HEK293 (cell line): ENCODE data around the gene CACNA1H.

ENCODE experiments used
- FEZF1 ChIP-seq: fragments of 450-650 bp; formaldehyde crosslinking; IDR thresholded peaks from 2 replicates; pipeline ENCODE4 v1.5.1; 2016; ENCODE audit warnings: missing biosample characterization, missing genetic modification characterization
- GLIS1 ChIP-seq: fragments of 450-650 bp; formaldehyde crosslinking; IDR thresholded peaks from 2 replicates; pipeline ENCODE4 v1.5.1; 2016; ENCODE audit warnings: missing biosample characterization, missing genetic modification characterization
- HOXC10 ChIP-seq: sonication (generic); formaldehyde crosslinking; IDR thresholded peaks from 2 replicates; pipeline ENCODE4 v1.8.1; 2023; ENCODE audit warnings: mild to moderate bottlenecking, missing genetic modification reagents
- KLF8 ChIP-seq: fragments of 450-650 bp; formaldehyde crosslinking; IDR thresholded peaks from 2 replicates; pipeline ENCODE4 v1.5.1; 2016; ENCODE audit warnings: missing biosample characterization, missing genetic modification characterization
- REPIN1 ChIP-seq: fragments of 450-650 bp; formaldehyde crosslinking; IDR thresholded peaks from 2 replicates; pipeline ENCODE4 v1.5.1; 2017; ENCODE audit warnings: missing biosample characterization, missing genetic modification characterization, low read depth
- SCRT1 ChIP-seq: fragments of 450-650 bp; formaldehyde crosslinking; IDR thresholded peaks from 2 replicates; pipeline ENCODE4 v1.5.1; 2016; ENCODE audit warnings: missing biosample characterization, missing genetic modification characterization, borderline replicate concordance
- SCRT2 ChIP-seq: fragments of 450-650 bp; formaldehyde crosslinking; IDR thresholded peaks from 2 replicates; pipeline ENCODE4 v1.5.1; 2016; ENCODE audit warnings: missing biosample characterization, missing genetic modification characterization
- SP2 ChIP-seq: fragments of 450-650 bp; formaldehyde crosslinking; IDR thresholded peaks from 2 replicates; pipeline ENCODE4 v1.5.1; 2016; ENCODE audit warnings: missing biosample characterization, missing genetic modification characterization
- YY1 ChIP-seq: fragments of 450-650 bp; formaldehyde crosslinking; IDR thresholded peaks from 2 replicates; pipeline ENCODE4 v1.5.1; 2018; ENCODE audit warnings: missing biosample characterization, missing genetic modification characterization
- ZBTB17 ChIP-seq: fragments of 450-650 bp; formaldehyde crosslinking; IDR thresholded peaks from 2 replicates; pipeline ENCODE4 v1.5.1; 2016; ENCODE audit warnings: missing biosample characterization, missing genetic modification characterization
- ZBTB48 ChIP-seq: fragments of 450-650 bp; formaldehyde crosslinking; IDR thresholded peaks from 2 replicates; pipeline ENCODE4 v1.5.1; 2016; ENCODE audit warnings: missing biosample characterization, missing genetic modification characterization
- ZEB2 ChIP-seq: fragments of 450-650 bp; formaldehyde crosslinking; IDR thresholded peaks from 2 replicates; pipeline ENCODE4 v1.5.1; 2016; ENCODE audit warnings: missing biosample characterization, missing genetic modification characterization
- ZFP69B ChIP-seq: fragments of 450-650 bp; formaldehyde crosslinking; IDR thresholded peaks from 2 replicates; pipeline ENCODE4 v1.5.1; 2016; ENCODE audit warnings: missing biosample characterization, missing genetic modification characterization
- ZNF121 ChIP-seq: fragments of 450-650 bp; formaldehyde crosslinking; IDR thresholded peaks from 2 replicates; pipeline ENCODE4 v1.5.1; 2016; ENCODE audit warnings: missing biosample characterization, missing genetic modification characterization
- ZNF132 ChIP-seq: fragments of 450-650 bp; formaldehyde crosslinking; IDR thresholded peaks from 2 replicates; pipeline ENCODE4 v1.5.1; 2017; ENCODE audit warnings: missing biosample characterization, missing genetic modification characterization, borderline replicate concordance
- ZNF174 ChIP-seq: fragments of 450-650 bp; formaldehyde crosslinking; IDR thresholded peaks from 2 replicates; pipeline ENCODE4 v1.5.0; 2017; ENCODE audit warnings: missing biosample characterization, mild to moderate bottlenecking, missing genetic modification characterization
- ZNF211 ChIP-seq: fragments of 450-650 bp; formaldehyde crosslinking; IDR thresholded peaks from 2 replicates; pipeline ENCODE4 v1.5.1; 2016; ENCODE audit warnings: low read depth, missing biosample characterization, missing genetic modification characterization
- ZNF23 ChIP-seq: fragments of 450-650 bp; formaldehyde crosslinking; IDR thresholded peaks from 2 replicates; pipeline ENCODE4 v1.5.1; 2016; ENCODE audit warnings: missing biosample characterization, missing genetic modification characterization, borderline replicate concordance
- ZNF274 ChIP-seq, 2 experiments: fragments of 200-500 bp in 1 of 2; fragments of 450-650 bp in 1 of 2; sonication (Bioruptor generic) in 1 of 2; formaldehyde crosslinking in 1 of 2; IDR thresholded peaks; 2 replicates each; pipeline versions ENCODE4 v1.5.1 to v1.6.1; 2014 to 2016; ENCODE audit warnings: borderline replicate concordance in 1 of 2, inconsistent platforms in 1 of 2, low read length in 1 of 2, missing biosample characterization in 1 of 2, missing genetic modification characterization in 1 of 2
- ZNF398 ChIP-seq: fragments of 450-650 bp; formaldehyde crosslinking; IDR thresholded peaks from 2 replicates; pipeline ENCODE4 v1.5.1; 2017; ENCODE audit warnings: missing biosample characterization, missing genetic modification characterization
- ZNF530 ChIP-seq: fragments of 450-650 bp; formaldehyde crosslinking; IDR thresholded peaks from 2 replicates; pipeline ENCODE4 v1.5.1; 2016; ENCODE audit warnings: low read depth, missing biosample characterization, missing genetic modification characterization
- ZNF549 ChIP-seq: fragments of 450-650 bp; IDR thresholded peaks from 2 replicates; pipeline ENCODE4 v1.5.1; 2018; ENCODE audit warnings: missing biosample characterization, missing genetic modification characterization, mild to moderate bottlenecking, inconsistent platforms, moderate library complexity
- ZNF629 ChIP-seq: fragments of 450-650 bp; formaldehyde crosslinking; IDR thresholded peaks from 2 replicates; pipeline ENCODE4 v1.5.1; 2017; ENCODE audit warnings: missing biosample characterization, missing genetic modification characterization
- ZNF664 ChIP-seq: fragments of 450-650 bp; formaldehyde crosslinking; IDR thresholded peaks from 2 replicates; pipeline ENCODE4 v1.5.1; 2016; ENCODE audit warnings: missing biosample characterization, missing genetic modification characterization
- ZNF747 ChIP-seq: fragments of 450-650 bp; formaldehyde crosslinking; IDR thresholded peaks from 2 replicates; pipeline ENCODE4 v1.5.1; 2016; ENCODE audit warnings: missing biosample characterization, missing genetic modification characterization
- ZSCAN23 ChIP-seq: fragments of 450-650 bp; formaldehyde crosslinking; IDR thresholded peaks from 2 replicates; pipeline ENCODE4 v1.5.1; 2016; ENCODE audit warnings: missing biosample characterization, missing genetic modification characterization
- TF ChIP-seq, protein P1 (sequence below): fragments of 450-650 bp; formaldehyde crosslinking; IDR thresholded peaks from 2 replicates; pipeline ENCODE4 v1.5.1; 2016; ENCODE audit warnings: missing biosample characterization, missing genetic modification characterization
- TF ChIP-seq, protein P2 (sequence below): fragments of 450-650 bp; formaldehyde crosslinking; IDR thresholded peaks from 2 replicates; pipeline ENCODE4; 2016; ENCODE audit warnings: missing biosample characterization, missing genetic modification characterization
- TF ChIP-seq, protein P3 (sequence below): fragments of 450-650 bp; formaldehyde crosslinking; IDR thresholded peaks from 2 replicates; pipeline ENCODE4 v1.5.1; 2016; ENCODE audit warnings: missing biosample characterization, missing genetic modification characterization
- TF ChIP-seq, protein P4 (sequence below): IDR thresholded peaks from 2 replicates; pipeline ENCODE4 v1.6.1; 2011; ENCODE audit warnings: mild to moderate bottlenecking, low read depth, low read length, borderline replicate concordance
- TF ChIP-seq, protein P5 (sequence below): fragments of 450-650 bp; formaldehyde crosslinking; IDR thresholded peaks from 2 replicates; pipeline ENCODE4 v1.5.1; 2016; ENCODE audit warnings: missing biosample characterization, missing genetic modification characterization
- TF ChIP-seq, protein P6 (sequence below): fragments of 450-650 bp; formaldehyde crosslinking; IDR thresholded peaks from 2 replicates; pipeline ENCODE4 v1.5.1; 2016; ENCODE audit warnings: missing biosample characterization, missing genetic modification characterization

The CACNA1H gene

GRCh38 chr16:1197237-1197866 is 44.4 kb downstream of the CACNA1H start (continued):
- TF ChIP-seq, protein P1, sequence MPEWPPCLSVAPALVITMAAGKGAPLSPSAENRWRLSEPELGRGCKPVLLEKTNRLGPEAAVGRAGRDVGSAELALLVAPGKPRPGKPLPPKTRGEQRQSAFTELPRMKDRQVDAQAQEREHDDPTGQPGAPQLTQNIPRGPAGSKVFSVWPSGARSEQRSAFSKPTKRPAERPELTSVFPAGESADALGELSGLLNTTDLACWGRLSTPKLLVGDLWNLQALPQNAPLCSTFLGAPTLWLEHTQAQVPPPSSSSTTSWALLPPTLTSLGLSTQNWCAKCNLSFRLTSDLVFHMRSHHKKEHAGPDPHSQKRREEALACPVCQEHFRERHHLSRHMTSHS (tag by site-specific recombination) = no peak
- TF ChIP-seq, protein P2, sequence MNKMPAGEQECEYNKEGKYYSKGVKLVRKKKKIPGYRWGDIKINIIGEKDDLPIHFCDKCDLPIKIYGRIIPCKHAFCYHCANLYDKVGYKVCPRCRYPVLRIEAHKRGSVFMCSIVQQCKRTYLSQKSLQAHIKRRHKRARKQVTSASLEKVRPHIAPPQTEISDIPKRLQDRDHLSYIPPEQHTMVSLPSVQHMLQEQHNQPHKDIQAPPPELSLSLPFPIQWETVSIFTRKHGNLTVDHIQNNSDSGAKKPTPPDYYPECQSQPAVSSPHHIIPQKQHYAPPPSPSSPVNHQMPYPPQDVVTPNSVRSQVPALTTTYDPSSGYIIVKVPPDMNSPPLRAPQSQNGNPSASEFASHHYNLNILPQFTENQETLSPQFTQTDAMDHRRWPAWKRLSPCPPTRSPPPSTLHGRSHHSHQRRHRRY (tag by site-specific recombination) = no peak
- TF ChIP-seq ZNF398 (tag by site-specific recombination) = 0 out of 2 replicates have a peak, but pooled peaks have one; percentile 17
- no peak for TF ChIP-seq ZNF549
- no peak for TF ChIP-seq ZNF747
- TF ChIP-seq, protein P3, sequence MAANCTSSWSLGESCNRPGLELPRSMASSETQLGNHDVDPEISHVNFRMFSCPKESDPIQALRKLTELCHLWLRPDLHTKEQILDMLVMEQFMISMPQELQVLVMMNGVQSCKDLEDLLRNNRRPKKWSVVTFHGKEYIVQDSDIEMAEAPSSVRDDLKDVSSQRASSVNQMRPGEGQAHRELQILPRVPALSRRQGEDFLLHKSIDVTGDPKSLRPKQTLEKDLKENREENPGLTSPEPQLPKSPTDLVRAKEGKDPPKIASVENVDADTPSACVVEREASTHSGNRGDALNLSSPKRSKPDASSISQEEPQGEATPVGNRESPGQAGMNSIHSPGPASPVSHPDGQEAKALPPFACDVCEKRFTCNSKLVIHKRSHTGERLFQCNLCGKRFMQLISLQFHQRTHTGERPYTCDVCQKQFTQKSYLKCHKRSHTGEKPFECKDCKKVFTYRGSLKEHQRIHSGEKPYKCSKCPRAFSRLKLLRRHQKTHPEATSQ (tag by site-specific recombination) = no peak
- peak; percentile 94 for TF ChIP-seq ZFP69B (tag by site-specific recombination)
- TF ChIP-seq GLIS1 (tag by site-specific recombination) = peak; percentile 99
- no peak for TF ChIP-seq ZNF121 (tag by site-specific recombination)
- no peak for TF ChIP-seq HOXC10 (CRISPR knock-in tag)
- TF ChIP-seq ZNF274 (IDR thresholded peaks at IDR 0.05; ENCODE audit: low read length) = no peak
- no peak for TF ChIP-seq ZNF274 (tag by site-specific recombination; IDR thresholded peaks at IDR 0.05; ENCODE audit: borderline replicate concordance)
- TF ChIP-seq ZNF530 (tag by site-specific recombination) = no peak
- 0 out of 2 replicates have a peak, but pooled peaks have one; percentile 18 for TF ChIP-seq ZSCAN23 (tag by site-specific recombination)
- TF ChIP-seq, protein P4, sequence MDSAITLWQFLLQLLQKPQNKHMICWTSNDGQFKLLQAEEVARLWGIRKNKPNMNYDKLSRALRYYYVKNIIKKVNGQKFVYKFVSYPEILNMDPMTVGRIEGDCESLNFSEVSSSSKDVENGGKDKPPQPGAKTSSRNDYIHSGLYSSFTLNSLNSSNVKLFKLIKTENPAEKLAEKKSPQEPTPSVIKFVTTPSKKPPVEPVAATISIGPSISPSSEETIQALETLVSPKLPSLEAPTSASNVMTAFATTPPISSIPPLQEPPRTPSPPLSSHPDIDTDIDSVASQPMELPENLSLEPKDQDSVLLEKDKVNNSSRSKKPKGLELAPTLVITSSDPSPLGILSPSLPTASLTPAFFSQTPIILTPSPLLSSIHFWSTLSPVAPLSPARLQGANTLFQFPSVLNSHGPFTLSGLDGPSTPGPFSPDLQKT = no peak
- TF ChIP-seq ZNF23 (tag by site-specific recombination) = no peak
- no peak for TF ChIP-seq YY1
- TF ChIP-seq ZBTB17 (tag by site-specific recombination) = peak; percentile 63
- TF ChIP-seq ZNF629 (tag by site-specific recombination) = no peak
- TF ChIP-seq, protein P5, sequence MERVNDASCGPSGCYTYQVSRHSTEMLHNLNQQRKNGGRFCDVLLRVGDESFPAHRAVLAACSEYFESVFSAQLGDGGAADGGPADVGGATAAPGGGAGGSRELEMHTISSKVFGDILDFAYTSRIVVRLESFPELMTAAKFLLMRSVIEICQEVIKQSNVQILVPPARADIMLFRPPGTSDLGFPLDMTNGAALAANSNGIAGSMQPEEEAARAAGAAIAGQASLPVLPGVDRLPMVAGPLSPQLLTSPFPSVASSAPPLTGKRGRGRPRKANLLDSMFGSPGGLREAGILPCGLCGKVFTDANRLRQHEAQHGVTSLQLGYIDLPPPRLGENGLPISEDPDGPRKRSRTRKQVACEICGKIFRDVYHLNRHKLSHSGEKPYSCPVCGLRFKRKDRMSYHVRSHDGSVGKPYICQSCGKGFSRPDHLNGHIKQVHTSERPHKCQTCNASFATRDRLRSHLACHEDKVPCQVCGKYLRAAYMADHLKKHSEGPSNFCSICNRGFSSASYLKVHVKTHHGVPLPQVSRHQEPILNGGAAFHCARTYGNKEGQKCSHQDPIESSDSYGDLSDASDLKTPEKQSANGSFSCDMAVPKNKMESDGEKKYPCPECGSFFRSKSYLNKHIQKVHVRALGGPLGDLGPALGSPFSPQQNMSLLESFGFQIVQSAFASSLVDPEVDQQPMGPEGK (tag by site-specific recombination) = peak; percentile 56; the same call in 1 of the 2 replicates
- TF ChIP-seq ZNF664 = no peak
- TF ChIP-seq ZBTB48 (tag by site-specific recombination) = peak; percentile 71; the same call in 1 of the 2 replicates
- TF ChIP-seq FEZF1 (tag by site-specific recombination) = no peak; the same call in 1 of the 2 replicates
- TF ChIP-seq REPIN1 (tag by site-specific recombination) = no peak
- peak; percentile 99 for TF ChIP-seq SCRT1 (tag by site-specific recombination)
- no peak for TF ChIP-seq ZNF132
- 0 out of 2 replicates have a peak, but pooled peaks have one; percentile 15 for TF ChIP-seq ZEB2 (tag by site-specific recombination)
- no peak for TF ChIP-seq ZNF211 (tag by site-specific recombination)
- peak; percentile 100 for TF ChIP-seq SCRT2
- no peak for TF ChIP-seq SP2
- TF ChIP-seq KLF8 (tag by site-specific recombination) = 0 out of 2 replicates have a peak, but pooled peaks have one; percentile 10
- TF ChIP-seq, protein P6, sequence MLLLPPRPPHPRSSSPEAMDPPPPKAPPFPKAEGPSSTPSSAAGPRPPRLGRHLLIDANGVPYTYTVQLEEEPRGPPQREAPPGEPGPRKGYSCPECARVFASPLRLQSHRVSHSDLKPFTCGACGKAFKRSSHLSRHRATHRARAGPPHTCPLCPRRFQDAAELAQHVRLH (tag by site-specific recombination) = no peak
- TF ChIP-seq ZNF174 (tag by site-specific recombination) = no peak
